Gastroesophageal sphincter (tissue), 4 donors: ENCODE results near the gene GLUL. TPM values are rescaled to one million over a fixed set of nuclear protein-coding genes. Genes with fewer than 3 reads are reported as not detected.

Experiments used
- ATAC-seq: fragments of 150-250 bp; one replicate; pipeline ENCODE4 v1.9.1; 2016; ENCODE audit warnings: mild to moderate bottlenecking, moderate library complexity
- H3K27ac ChIP-seq, 4 donors: fragments of 200-600 bp; sonication (generic) in 3 of 4; 1 replicate in 3 of 4; 2 replicates in 1 of 4; pipeline ENCODE4 v1.5.1; 2016 to 2019
- H3K27me3 ChIP-seq: fragments of 200-600 bp; sonication (generic); one replicate; pipeline ENCODE4 v1.5.1; 2019
- H3K36me3 ChIP-seq, 2 donors: fragments of 200-600 bp; sonication (generic); one replicate each; pipeline ENCODE4 v1.5.1; 2019; ENCODE audit warnings: control low read depth in 1 of 2
- H3K4me1 ChIP-seq, 3 donors: fragments of 200-600 bp; sonication (generic); 1 replicate in 2 of 3; 2 replicates in 1 of 3; pipeline ENCODE4 v1.5.1; 2016 to 2019; ENCODE audit warnings: control low read depth in 2 of 3
- H3K4me3 ChIP-seq, 2 donors: fragments of 200-600 bp; sonication (generic); one replicate each; pipeline ENCODE4 v1.5.1; 2019; ENCODE audit warnings: mild to moderate bottlenecking in 1 of 2, moderate library complexity in 1 of 2
- H3K9me3 ChIP-seq, 3 donors: fragments of 200-600 bp; sonication (generic); one replicate each; pipeline ENCODE4 v1.5.1; 2017 to 2019; ENCODE audit warnings: control low read depth in 2 of 3
- CTCF ChIP-seq, 4 experiments: fragments of 200-600 bp in 2 of 4; fragments of 450-650 bp in 2 of 4; sonication (generic) in 1 of 4; IDR thresholded peaks; one replicate each; pipeline ENCODE4 v1.5.1; 2017 to 2019; ENCODE audit warnings: antibody characterized with exemption in 4 of 4, mild to moderate bottlenecking in 2 of 4, moderate library complexity in 2 of 4
- EP300 ChIP-seq: sonication (generic); formaldehyde crosslinking; IDR thresholded peaks from one replicate; pipeline ENCODE4 v1.6.1; 2017; ENCODE audit warnings: antibody characterized with exemption, mild to moderate bottlenecking
- POLR2A ChIP-seq, 2 donors: fragments of 450-650 bp; IDR thresholded peaks; one replicate each; pipeline ENCODE4 v1.6.1; 2017; ENCODE audit warnings: antibody characterized with exemption in 2 of 2, mild to moderate bottlenecking in 2 of 2, moderate library complexity in 1 of 2
- POLR2AphosphoS5 ChIP-seq: sonication (generic); formaldehyde crosslinking; IDR thresholded peaks from one replicate; pipeline ENCODE4 v1.6.1; 2017; ENCODE audit warnings: antibody characterized with exemption
- WGBS, 2 donors: methylation state at CpG; one replicate each; pipeline ENCODE4 v1.1.5; 2018; ENCODE audit warnings: low coverage in 1 of 2; 5-methylcytosine and 5-hydroxymethylcytosine counted together
- total RNA-seq, 4 donors: library from RNA; depleted of rRNA; stranded (reverse); fragments of >200 nt; gene quantifications; one replicate each; pipeline ENCODE4 v1.1.0, GENCODE V29; 2016

The GLUL gene
- total RNA-seq, 4 donors from 2014 or later = 2,239 to 3,071 (median 2,830) TPM

- Histone ChIP-seq H3K4me1 (peaks cover 0 to 18% (median 6%) of the 10 kb centered on the region in 3 donors), H3K27me3 (no peaks in the 10 kb centered on the region), H3K4me3 (no peak overlapping the region), H3K9me3 (no peaks in the 10 kb centered on the region), H3K27ac (peak overlapping the region in 3 of 4 donors; percentile 37 to 56 (median 41)), H3K36me3 (peaks cover 0 to 13% of the 10 kb centered on the region in 2 donors)
- TF ChIP-seq POLR2A (IDR thresholded peaks at IDR 0.05) = no peak
- no peak for TF ChIP-seq CTCF (IDR thresholded peaks at IDR 0.05)
- TF ChIP-seq POLR2AphosphoS5 = no peak
- no peak for TF ChIP-seq EP300
- ATAC-seq = no peak
Measured at GRCh38 chr1:182376936-182377574, 14.5 kb downstream of the GLUL start.

DNA sequence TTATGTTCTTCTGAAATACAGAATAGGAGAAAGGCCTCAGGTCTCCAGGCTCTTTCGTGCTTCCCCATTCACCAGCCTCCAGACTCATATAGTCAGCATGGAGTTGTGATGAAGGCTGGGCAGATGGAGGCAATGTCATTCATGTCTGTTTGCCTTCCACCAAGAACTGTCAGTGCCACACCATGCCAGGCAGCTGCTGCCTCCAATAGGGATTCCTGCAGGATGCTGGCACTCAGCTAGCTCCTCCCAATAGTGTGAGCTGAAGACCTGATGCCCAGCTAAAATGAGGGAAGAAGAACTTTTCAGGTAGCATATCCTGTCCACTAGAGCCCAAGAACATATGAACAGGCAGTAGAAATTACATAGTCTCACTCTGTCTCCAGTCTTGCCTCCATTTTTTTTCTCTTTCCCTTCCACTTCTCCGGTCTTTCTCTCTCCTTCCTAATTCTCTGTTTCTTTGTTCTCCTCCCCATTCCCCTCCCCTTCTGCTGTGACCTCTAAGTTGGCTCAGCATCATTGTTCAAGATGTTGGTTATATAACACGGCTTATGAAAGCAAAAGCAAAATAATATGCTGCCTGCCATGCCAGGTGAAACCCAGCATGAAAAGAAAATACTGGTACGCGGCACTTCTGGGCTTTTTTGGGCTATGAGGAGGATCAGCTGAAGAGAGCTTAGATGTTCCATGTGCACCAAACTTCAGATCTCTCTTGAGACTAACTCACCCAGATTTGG is 17.3 kb downstream of the GLUL start:
- no peaks in the 10 kb centered on the region for H3K9me3 ChIP-seq
- TF ChIP-seq CTCF (IDR thresholded peaks at IDR 0.05) = no peak
- no peak for TF ChIP-seq EP300
- no peak for TF ChIP-seq POLR2A (IDR thresholded peaks at IDR 0.05)
- no peak for TF ChIP-seq POLR2AphosphoS5
- no peaks in the 10 kb centered on the region for H3K36me3 ChIP-seq
- WGBS, 2 donors = 63 to 66% methylated on average over 3 to 4 of the region's 5 CpGs
- no peak for ATAC-seq
- no peak overlapping the region for H3K4me3 ChIP-seq
- H3K4me1 ChIP-seq = peaks cover 0 to 18% (median 6%) of the 10 kb centered on the region in 3 donors
- H3K27me3 ChIP-seq = no peaks in the 10 kb centered on the region
- no peak overlapping the region for H3K27ac ChIP-seq

DNA sequence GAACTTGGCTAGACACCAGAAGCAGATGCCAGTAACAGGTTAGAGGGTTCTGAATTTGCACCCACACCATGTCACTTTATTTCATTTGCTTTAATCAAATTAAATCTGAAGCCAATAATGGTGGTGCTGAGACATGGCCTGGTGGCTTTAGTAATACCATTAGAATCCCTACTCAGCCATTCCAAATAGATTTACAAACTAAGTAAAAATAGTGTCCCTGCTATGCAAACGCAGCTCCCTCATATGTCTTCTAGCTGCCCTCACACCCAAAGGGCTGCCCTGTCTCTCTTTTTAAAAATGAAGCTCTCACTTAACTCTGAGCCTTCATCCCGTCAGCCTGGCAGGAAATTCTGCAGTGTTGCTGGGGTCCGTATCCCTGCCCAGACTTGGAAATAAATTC is 21.1 kb downstream of the GLUL start:
- Histone ChIP-seq H3K27me3 (no peaks in the 10 kb centered on the region), H3K4me3 (no peak overlapping the region), H3K4me1 (peaks cover 0 to 28% (median 5%) of the 10 kb centered on the region in 3 donors), H3K27ac (no peak overlapping the region), H3K9me3 (no peaks in the 10 kb centered on the region), H3K36me3 (no peaks in the 10 kb centered on the region)
- WGBS, 2 donors = 72 to 85% methylated on average over 2 to 3 of the region's 3 CpGs
- TF ChIP-seq CTCF (IDR thresholded peaks at IDR 0.05) (no peak), POLR2A (IDR thresholded peaks at IDR 0.05) (no peak), POLR2AphosphoS5 (no peak), EP300 (no peak)
- no peak for ATAC-seq

- WGBS, 2 donors = 64 to 70% methylated on average over 4 of the region's 4 CpGs
- Histone ChIP-seq H3K27ac (no peak overlapping the region), H3K27me3 (no peaks in the 10 kb centered on the region), H3K36me3 (no peaks in the 10 kb centered on the region), H3K4me1 (peaks cover 0 to 20% (median 5%) of the 10 kb centered on the region in 3 donors), H3K4me3 (no peak overlapping the region), H3K9me3 (no peaks in the 10 kb centered on the region)
- ATAC-seq = no peak
- TF ChIP-seq CTCF (IDR thresholded peaks at IDR 0.05) = no peak
Measured at GRCh38 chr1:182368903-182369302, 22.7 kb downstream of the GLUL start.

GRCh38 chr1:182368358-182368757 is 23.2 kb downstream of the GLUL start:
- Histone ChIP-seq H3K9me3 (no peaks in the 10 kb centered on the region), H3K27ac (no peak overlapping the region), H3K4me3 (no peak overlapping the region), H3K27me3 (no peaks in the 10 kb centered on the region), H3K36me3 (no peaks in the 10 kb centered on the region), H3K4me1 (peaks cover 0 to 20% (median 5%) of the 10 kb centered on the region in 3 donors)
- TF ChIP-seq POLR2A (IDR thresholded peaks at IDR 0.05) (no peak), CTCF (IDR thresholded peaks at IDR 0.05) (no peak), EP300 (no peak), POLR2AphosphoS5 (no peak)
- ATAC-seq = no peak
- WGBS, 2 donors = 42 to 70% methylated on average over 4 of the region's 4 CpGs
